PC-9 (cell line): ENCODE measurements around the gene GGTA1. TPM values are rescaled to one million over a fixed set of nuclear protein-coding genes. Genes with fewer than 3 reads are reported as not detected.
"Not testable (repeated sequence)": the region's sequence is repeated elsewhere in the genome, so short reads cannot be mapped to it uniquely, and the experiment has no call there.

ENCODE experiments used
- BruUV-seq: library from RNA; stranded (reverse); fragments of 400-500 nt; replicated peaks from 2 replicates; lab custom pipeline; 2021; lab: Mats Ljungman, UMichigan
- CTCF ChIA-PET: fragments of 300-600 bp; sonication (Branson Sonifier 250); formaldehyde crosslinking; loops from one replicate; lab custom pipeline; 2022; ENCODE audit warnings: antibody characterized with exemption; lab: Charles Lee
- POLR2A ChIA-PET: fragments of 300-600 bp; sonication (Branson Sonifier 250); formaldehyde crosslinking; loops from one replicate; lab custom pipeline; 2022; ENCODE audit warnings: antibody characterized with exemption; ENCODE audit not compliant: unreplicated experiment; lab: Charles Lee
- DNase-seq, 2 experiments: peaks; one replicate each; pipeline versions ENCODE4 v3.0.0 to v3.0.0-alpha.2; 2015 to 2022; ENCODE audit warnings: mixed read lengths in 1 of 2
- H2AFZ ChIP-seq: fragments of 200-600 bp; sonication (generic); 2 replicates; pipeline ENCODE4 v1.8.1; 2017; ENCODE audit warnings: antibody characterized with exemption
- H3F3A ChIP-seq: fragments of 200-600 bp; sonication (generic); 2 replicates; pipeline ENCODE4 v1.8.1; 2017; ENCODE audit warnings: antibody characterized with exemption, mild to moderate bottlenecking, low read depth; ENCODE audit not compliant: insufficient read depth
- H3K27ac ChIP-seq: fragments of 200-600 bp; sonication (generic); 2 replicates; pipeline ENCODE4 v1.6.1; 2016; ENCODE audit warnings: mixed run types
- H3K27me3 ChIP-seq: fragments of 200-600 bp; sonication (generic); 2 replicates; pipeline ENCODE4 v1.6.1; 2016; ENCODE audit warnings: low read depth, mixed run types; ENCODE audit not compliant: insufficient read depth
- H3K36me3 ChIP-seq: fragments of 200-600 bp; sonication (generic); 2 replicates; pipeline ENCODE4 v1.6.1; 2016; ENCODE audit warnings: low read depth, mixed run types
- H3K4me1 ChIP-seq: fragments of 200-600 bp; sonication (generic); replicated peaks from 2 replicates; pipeline ENCODE4 v1.6.1; 2016; ENCODE audit warnings: mixed run types; ENCODE audit not compliant: insufficient read depth
- H3K4me2 ChIP-seq: fragments of 200-600 bp; sonication (generic); 2 replicates; pipeline ENCODE4 v1.6.1; 2017; ENCODE audit warnings: mixed run types
- H3K4me3 ChIP-seq: fragments of 200-600 bp; sonication (generic); 2 replicates; pipeline ENCODE4 v1.6.1; 2016; ENCODE audit warnings: mixed run types
- H3K79me2 ChIP-seq: fragments of 200-600 bp; sonication (generic); 2 replicates; pipeline ENCODE4 v1.6.1; 2017; ENCODE audit warnings: low read depth, mixed run types
- H3K9me2 ChIP-seq: fragments of 200-600 bp; sonication (generic); 2 replicates; pipeline ENCODE4 v1.8.1; 2017; ENCODE audit warnings: mild to moderate bottlenecking; ENCODE audit not compliant: insufficient read depth
- H3K9me3 ChIP-seq: fragments of 200-600 bp; sonication (generic); 2 replicates; pipeline ENCODE4 v1.8.1; 2016; ENCODE audit warnings: low read depth; ENCODE audit not compliant: insufficient read depth
- H4K20me1 ChIP-seq: fragments of 200-600 bp; sonication (generic); 2 replicates; pipeline ENCODE4 v1.8.1; 2017; ENCODE audit not compliant: insufficient read depth
- EZH2 ChIP-seq: fragments of 200-600 bp; sonication (generic); IDR thresholded peaks from 2 replicates; pipeline ENCODE4 v1.8.0; 2017; ENCODE audit warnings: antibody characterized with exemption, low read depth
- intact Hi-C: fragments of 100-400 bp; cut with micrococcal nuclease; formaldehyde crosslinking; loops from one replicate; pipeline ENCODE4 v1.10.0; 2022; ENCODE audit not compliant: unreplicated experiment
- total RNA-seq: library from RNA; stranded (reverse); gene quantifications from 2 replicates; pipeline ENCODE4 v1.2.3, GENCODE V29; 2021
- TF ChIP-seq, protein P1 (sequence below): fragments of 200-600 bp; sonication (generic); conservative IDR thresholded peaks from 2 replicates; pipeline ENCODE4 v1.6.1; 2017; ENCODE audit warnings: mixed run types, antibody characterized with exemption, mild to moderate bottlenecking, moderate library complexity

The GGTA1 gene
- total RNA-seq, 1 experiment from 2014 or later, result not detected

DNA sequence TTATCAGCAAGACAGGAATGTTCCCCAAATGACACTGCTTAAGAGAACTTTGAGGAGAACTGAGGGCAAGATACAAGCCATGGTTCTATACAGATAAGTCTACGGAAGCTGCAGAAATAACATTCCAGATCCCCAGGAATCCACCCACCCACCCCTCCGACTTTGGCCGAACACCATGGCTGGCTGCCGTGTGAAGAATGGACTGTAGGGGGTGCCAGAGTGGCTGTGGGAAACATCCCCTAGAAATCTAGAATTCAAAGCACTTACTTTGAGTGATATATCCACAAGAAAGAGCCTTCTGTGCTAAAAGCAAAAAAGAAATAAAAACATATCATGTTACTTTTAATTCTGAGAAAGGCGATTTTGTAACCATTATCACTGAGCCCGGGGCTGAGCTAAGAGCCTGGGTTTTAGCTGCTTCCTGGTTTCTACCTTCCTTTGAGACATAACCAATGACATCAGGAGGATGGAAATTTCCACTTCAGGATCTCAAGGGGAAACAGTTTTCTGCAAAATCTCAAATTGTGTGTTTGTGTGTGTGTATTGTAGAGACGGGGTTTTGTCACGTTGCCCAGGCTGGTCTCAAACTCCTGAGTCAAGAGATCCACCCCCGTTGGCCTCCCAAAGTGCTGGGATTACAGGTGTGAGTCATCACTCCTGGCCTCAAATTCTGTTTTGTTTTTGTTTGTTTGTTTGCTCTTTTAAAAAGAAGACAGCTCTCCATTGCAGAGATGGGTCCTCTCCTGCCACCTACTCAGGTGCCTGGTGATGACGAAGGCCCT, 36.4 kb downstream of the GGTA1 start:
- no peak overlapping the region for H3K4me2 ChIP-seq
- ChIA-PET POLR2A (no interaction called here), CTCF (interaction anchor here (0.6 to 0.7 kb wide), 2 partner anchors 907 to 1068 kb away, joined by 3 to 8 read pairs; no protein-coding TSS in a partner anchor)
- no peaks in the 10 kb centered on the region for H4K20me1 ChIP-seq
- no peaks in the 10 kb centered on the region for H3K4me1 ChIP-seq
- no peaks in the 10 kb centered on the region for H3K79me2 ChIP-seq
- no TSS peak for BruUV-seq
- H3K9me3 ChIP-seq, result no peaks in the 10 kb centered on the region
- no peaks in the 10 kb centered on the region for H3F3A ChIP-seq
- no peak overlapping the region for H3K27ac ChIP-seq
- no peaks in the 10 kb centered on the region for H3K9me2 ChIP-seq
- peaks cover 68% of the 10 kb centered on the region for H3K27me3 ChIP-seq
- DNase-seq, result peak in 1 of 2 experiments; percentile 31
- intact Hi-C loops, result loop anchor here (5.0 kb wide), 1 partner anchor 34 kb away; the partner anchor contains the start of gene GGTA1
- no peak for TF ChIP-seq EZH2
- TF ChIP-seq, protein P1, sequence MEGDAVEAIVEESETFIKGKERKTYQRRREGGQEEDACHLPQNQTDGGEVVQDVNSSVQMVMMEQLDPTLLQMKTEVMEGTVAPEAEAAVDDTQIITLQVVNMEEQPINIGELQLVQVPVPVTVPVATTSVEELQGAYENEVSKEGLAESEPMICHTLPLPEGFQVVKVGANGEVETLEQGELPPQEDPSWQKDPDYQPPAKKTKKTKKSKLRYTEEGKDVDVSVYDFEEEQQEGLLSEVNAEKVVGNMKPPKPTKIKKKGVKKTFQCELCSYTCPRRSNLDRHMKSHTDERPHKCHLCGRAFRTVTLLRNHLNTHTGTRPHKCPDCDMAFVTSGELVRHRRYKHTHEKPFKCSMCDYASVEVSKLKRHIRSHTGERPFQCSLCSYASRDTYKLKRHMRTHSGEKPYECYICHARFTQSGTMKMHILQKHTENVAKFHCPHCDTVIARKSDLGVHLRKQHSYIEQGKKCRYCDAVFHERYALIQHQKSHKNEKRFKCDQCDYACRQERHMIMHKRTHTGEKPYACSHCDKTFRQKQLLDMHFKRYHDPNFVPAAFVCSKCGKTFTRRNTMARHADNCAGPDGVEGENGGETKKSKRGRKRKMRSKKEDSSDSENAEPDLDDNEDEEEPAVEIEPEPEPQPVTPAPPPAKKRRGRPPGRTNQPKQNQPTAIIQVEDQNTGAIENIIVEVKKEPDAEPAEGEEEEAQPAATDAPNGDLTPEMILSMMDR, result peak; percentile 69
- no peaks in the 10 kb centered on the region for H3K36me3 ChIP-seq
- H3K4me3 ChIP-seq, result no peak overlapping the region
- H2AFZ ChIP-seq, result no peak overlapping the region

DNA sequence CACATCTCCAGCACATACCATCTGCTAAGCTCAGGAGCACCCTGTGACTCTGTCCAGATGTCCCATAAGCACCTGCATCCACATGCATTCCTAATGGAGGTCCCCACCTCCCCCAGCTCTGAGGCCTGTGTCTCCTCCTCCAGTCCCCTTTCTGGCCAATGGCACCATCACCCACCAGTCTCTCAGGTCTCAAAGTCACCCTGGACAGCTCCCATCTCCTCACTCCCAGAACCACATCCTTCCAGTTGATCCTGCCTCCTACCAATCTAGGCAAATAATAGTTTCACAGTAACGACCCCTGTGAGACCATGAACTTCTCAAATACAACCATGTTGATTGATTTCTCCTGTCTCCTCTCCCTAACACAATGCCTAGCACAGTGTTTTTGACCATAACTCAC, 40.1 kb downstream of the GGTA1 start:
- Histone ChIP-seq H4K20me1 (no peaks in the 10 kb centered on the region), H3K9me3 (no peaks in the 10 kb centered on the region), H3K27ac (no peak overlapping the region), H3K9me2 (no peaks in the 10 kb centered on the region), H3K36me3 (no peaks in the 10 kb centered on the region), H3K27me3 (peaks cover 86% of the 10 kb centered on the region), H3F3A (no peaks in the 10 kb centered on the region), H3K4me3 (no peak overlapping the region), H3K4me1 (no peaks in the 10 kb centered on the region), H3K4me2 (no peak overlapping the region), H3K79me2 (no peaks in the 10 kb centered on the region), H2AFZ (no peak overlapping the region)
- TF ChIP-seq EZH2, result no peak
- TF ChIP-seq, protein P1, result no peak
- ChIA-PET CTCF (no interaction called here), POLR2A (interaction anchor here (0.6 kb wide), 1 partner anchor 17 kb away, joined by 3 read pairs; no protein-coding TSS in a partner anchor)
- no peak for DNase-seq
- intact Hi-C loops, result no loop called here
- no TSS peak for BruUV-seq

DNA sequence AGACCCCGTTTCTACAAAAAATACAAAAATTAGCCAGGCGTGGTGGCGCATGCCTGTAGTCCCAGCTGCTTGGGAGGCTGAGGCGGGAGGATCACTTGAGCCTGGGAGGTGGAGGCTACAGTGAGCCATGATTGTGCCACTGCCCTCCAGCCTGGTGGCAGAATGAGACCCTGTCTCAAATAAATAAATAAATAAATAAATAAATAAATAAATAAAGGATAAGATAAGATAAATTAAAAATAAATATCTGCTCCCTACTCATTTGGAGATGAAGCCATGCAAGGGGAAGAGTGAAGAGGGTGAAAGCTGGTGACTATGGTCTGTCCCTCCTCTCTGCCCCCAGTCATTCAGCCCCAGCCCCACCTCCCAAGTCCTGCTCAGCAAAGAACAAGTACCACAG, 41.2 kb downstream of the GGTA1 start:
- H3K9me3 ChIP-seq, H4K20me1 ChIP-seq, H3K36me3 ChIP-seq, BruUV-seq, CTCF ChIA-PET, H3K4me1 ChIP-seq, H3K9me2 ChIP-seq, H3F3A ChIP-seq, H3K4me3 ChIP-seq, H2AFZ ChIP-seq, intact Hi-C loops, H3K27ac ChIP-seq, H3K4me2 ChIP-seq, POLR2A ChIA-PET, H3K79me2 ChIP-seq, DNase-seq: not testable (repeated sequence)
- H3K27me3 ChIP-seq, result peaks cover 89% of the 10 kb centered on the region
